ENCODE data around the gene WASF2.
"Not testable (repeated sequence)": the region's sequence is repeated elsewhere in the genome, so short reads cannot be mapped to it uniquely, and the experiment has no call there.

WASF2 gene

GRCh38 chr1:27473755-27474154 is 16.2 kb downstream of the WASF2 start:
- TF ChIP-seq CTCF (IDR thresholded peaks at IDR 0.05; ENCODE audit: extremely low read depth, missing control alignments): no peak
- no peak for DNase-seq (ENCODE audit: low spot score)

- not testable (repeated sequence) for DNase-seq (ENCODE audit: low spot score)
Measured at GRCh38 chr1:27472098-27472497, 17.9 kb downstream of the WASF2 start.

- DNase-seq (ENCODE audit: low spot score): no peak
- no peak for TF ChIP-seq CTCF (IDR thresholded peaks at IDR 0.05; ENCODE audit: extremely low read depth, missing control alignments)
Measured at GRCh38 chr1:27471477-27471876, 18.5 kb downstream of the WASF2 start.

GRCh38 chr1:27469334-27469733 is 20.6 kb downstream of the WASF2 start:
- DNase-seq (ENCODE audit: low spot score): no peak
- no peak for TF ChIP-seq CTCF (IDR thresholded peaks at IDR 0.05; ENCODE audit: extremely low read depth, missing control alignments)

GRCh38 chr1:27468378-27468777 is 21.6 kb downstream of the WASF2 start:
- DNase-seq (ENCODE audit: low spot score): not testable (repeated sequence)

- DNase-seq (ENCODE audit: low spot score): no peak
- no peak for TF ChIP-seq CTCF (IDR thresholded peaks at IDR 0.05; ENCODE audit: extremely low read depth, missing control alignments)
Measured at GRCh38 chr1:27464926-27465647, 24.9 kb downstream of the WASF2 start.

GRCh38 chr1:27463916-27464315 is 26.1 kb downstream of the WASF2 start:
- not testable (repeated sequence) for DNase-seq (ENCODE audit: low spot score)

- not testable (repeated sequence) for DNase-seq (ENCODE audit: low spot score)
Measured at GRCh38 chr1:27458521-27458920, 31.4 kb downstream of the WASF2 start.

- DNase-seq (ENCODE audit: low spot score): no peak
Measured at GRCh38 chr1:27455139-27455811, 34.7 kb downstream of the WASF2 start.

More at GRCh38 chr1:27455139-27455811, 34.7 kb downstream of the WASF2 start:
- TF ChIP-seq CTCF (IDR thresholded peaks at IDR 0.05; ENCODE audit: extremely low read depth, missing control alignments): no peak

Data from GM20000 (cell line).